ENCODE measurements around the gene SLC35C1.

The SLC35C1 gene

DNA sequence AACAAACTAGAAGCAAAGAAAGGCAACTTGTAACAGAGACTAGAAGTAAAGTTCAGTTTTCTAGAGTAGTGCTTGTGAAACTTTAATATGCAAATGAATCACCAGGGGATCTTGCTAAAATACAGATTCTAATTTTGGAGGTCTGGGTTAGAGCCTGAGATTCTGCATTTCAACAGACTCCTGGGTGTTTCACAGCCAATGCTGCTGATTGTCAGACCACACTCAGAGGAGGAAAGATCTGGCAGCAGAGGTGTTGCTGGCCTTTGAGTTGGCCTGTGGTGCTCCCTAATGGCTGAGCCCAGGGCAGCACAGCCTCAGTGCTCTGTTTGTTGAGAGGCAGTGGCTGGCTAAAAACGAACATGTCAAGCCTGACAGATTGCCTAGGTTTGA, 47.8 kb downstream of the SLC35C1 start:
- TF ChIP-seq, protein P1, sequence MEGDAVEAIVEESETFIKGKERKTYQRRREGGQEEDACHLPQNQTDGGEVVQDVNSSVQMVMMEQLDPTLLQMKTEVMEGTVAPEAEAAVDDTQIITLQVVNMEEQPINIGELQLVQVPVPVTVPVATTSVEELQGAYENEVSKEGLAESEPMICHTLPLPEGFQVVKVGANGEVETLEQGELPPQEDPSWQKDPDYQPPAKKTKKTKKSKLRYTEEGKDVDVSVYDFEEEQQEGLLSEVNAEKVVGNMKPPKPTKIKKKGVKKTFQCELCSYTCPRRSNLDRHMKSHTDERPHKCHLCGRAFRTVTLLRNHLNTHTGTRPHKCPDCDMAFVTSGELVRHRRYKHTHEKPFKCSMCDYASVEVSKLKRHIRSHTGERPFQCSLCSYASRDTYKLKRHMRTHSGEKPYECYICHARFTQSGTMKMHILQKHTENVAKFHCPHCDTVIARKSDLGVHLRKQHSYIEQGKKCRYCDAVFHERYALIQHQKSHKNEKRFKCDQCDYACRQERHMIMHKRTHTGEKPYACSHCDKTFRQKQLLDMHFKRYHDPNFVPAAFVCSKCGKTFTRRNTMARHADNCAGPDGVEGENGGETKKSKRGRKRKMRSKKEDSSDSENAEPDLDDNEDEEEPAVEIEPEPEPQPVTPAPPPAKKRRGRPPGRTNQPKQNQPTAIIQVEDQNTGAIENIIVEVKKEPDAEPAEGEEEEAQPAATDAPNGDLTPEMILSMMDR (conservative IDR thresholded peaks at IDR 0.05; ENCODE audit: low read depth, low read length) = no peak
- H3K4me3 ChIP-seq (ENCODE audit: low read depth, low read length) = no peak overlapping the region
- DNase-seq (ENCODE audit: low read depth) = no peak

DNA sequence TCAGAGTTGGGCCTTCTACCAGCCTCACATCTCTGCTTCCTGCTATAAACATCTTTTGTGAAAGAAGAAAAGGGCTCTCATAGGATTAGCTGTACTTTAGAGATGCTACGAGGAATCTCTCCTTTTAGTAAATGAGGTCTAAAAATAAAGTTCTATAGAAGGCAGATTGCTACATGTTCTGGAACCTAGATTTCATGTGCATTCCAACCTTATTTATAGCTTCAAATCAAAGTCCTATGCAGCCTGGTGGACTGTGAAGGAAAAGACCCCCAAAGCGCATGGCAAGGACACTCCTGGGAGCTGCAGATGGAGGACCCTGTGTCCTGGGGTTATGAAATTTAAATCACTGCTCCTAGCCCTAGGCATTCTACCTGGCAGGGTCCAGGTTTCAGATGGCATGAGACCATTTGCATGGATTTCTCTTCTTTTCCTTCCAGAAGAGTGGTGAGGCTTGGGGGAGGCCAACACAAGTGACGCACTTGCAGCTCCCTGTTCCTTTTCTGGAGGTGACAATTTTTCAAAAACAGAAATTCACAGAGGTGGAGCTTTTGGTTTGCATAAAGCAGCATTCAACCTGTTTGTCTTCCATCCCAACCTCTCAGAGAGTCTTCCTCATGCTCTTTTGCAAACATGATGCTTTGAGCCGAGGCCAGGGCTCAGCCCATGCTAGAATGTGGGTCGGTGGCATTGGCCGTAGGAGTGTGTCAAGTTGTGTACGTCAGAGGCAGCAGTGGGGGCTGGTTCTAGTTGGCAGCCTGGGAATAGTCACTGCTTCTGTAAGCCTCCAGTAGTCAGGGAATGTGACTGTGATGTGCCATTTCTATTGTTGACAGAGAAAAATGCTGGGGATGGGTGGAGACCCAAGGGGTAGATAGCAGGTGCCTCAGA, 48.6 kb downstream of the SLC35C1 start:
- DNase-seq (ENCODE audit: low read depth) = no peak
- H3K4me3 ChIP-seq (ENCODE audit: low read depth, low read length) = no peak overlapping the region
- TF ChIP-seq, protein P1 (conservative IDR thresholded peaks at IDR 0.05; ENCODE audit: low read depth, low read length) = no peak

DNA sequence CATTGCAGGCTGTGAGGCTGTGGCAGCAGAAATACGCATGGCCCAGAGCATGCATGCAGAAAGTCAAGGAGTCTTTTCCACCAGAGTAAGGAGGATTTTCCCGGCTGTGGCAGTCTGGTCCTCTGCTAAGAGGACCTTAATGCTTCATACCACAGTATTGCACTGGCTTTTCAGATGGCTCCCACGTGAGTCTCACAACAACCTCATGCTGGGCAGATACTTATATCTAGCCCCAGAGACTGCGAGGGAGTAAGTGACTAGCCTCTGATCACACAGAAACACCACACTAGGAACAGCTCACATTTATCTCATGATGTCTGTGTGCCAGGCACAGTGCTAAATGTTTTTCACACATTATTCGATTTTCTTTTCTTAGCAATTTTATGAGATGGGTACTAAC, 50.4 kb downstream of the SLC35C1 start:
- DNase-seq (ENCODE audit: low read depth) = no peak
- no peak overlapping the region for H3K4me3 ChIP-seq (ENCODE audit: low read depth, low read length)
- TF ChIP-seq, protein P1 (conservative IDR thresholded peaks at IDR 0.05; ENCODE audit: low read depth, low read length) = no peak

DNA sequence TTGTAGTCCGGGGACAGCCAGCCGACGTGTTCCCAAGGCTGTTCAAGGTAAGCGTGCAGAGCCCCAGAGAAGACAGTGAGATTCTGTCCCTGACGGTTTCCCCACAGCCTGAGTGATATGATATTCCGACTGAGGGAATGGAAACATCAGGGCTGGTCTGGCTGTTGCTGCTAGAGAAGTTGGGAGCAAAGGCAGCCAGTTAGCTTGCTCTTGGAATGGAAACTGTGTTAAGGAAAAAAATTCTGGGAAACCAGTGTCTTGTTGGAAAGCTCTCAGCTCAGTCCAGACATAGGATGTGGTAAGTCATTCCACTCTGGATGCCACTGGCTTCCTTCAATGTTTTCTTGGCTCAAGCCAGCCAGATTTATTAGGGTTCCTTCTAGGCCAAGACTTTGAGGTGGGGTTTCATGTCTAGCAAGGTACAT, 51.1 kb downstream of the SLC35C1 start:
- no peak for DNase-seq (ENCODE audit: low read depth)

DNA sequence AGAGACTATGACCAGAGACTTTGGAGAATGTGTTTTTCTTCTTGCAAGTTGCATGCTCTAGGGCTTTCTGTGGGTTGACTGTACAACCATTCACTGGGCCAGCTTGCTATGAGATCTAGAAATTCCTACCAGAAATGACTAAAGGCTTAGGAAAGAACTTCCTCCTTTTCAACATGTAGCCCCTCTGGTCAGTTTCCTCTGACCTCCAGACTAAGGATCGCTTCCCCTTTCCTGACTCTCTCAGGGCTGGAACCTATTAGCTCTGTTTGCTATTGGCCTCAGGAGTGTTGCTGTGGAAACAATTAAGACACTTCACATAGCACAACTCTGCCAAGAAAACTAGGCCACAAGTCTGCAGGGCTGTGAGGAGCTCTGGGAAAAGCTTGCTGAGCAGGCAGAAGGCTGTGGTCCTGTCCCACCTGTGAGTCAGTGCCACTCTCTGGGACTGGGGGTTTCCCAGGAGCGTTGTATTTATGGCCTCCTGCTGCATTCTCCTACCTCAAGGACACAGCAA, 53.1 kb downstream of the SLC35C1 start:
- DNase-seq (ENCODE audit: low read depth) = peak; percentile 96
- H3K4me3 ChIP-seq (ENCODE audit: low read depth, low read length) = no peak overlapping the region
- TF ChIP-seq, protein P1 (conservative IDR thresholded peaks at IDR 0.05; ENCODE audit: low read depth, low read length) = no peak

More for the DNA sequence above, 51.1 kb downstream of the SLC35C1 start:
- TF ChIP-seq, protein P1 (conservative IDR thresholded peaks at IDR 0.05; ENCODE audit: low read depth, low read length) = no peak
- H3K4me3 ChIP-seq (ENCODE audit: low read depth, low read length) = no peak overlapping the region

DNA sequence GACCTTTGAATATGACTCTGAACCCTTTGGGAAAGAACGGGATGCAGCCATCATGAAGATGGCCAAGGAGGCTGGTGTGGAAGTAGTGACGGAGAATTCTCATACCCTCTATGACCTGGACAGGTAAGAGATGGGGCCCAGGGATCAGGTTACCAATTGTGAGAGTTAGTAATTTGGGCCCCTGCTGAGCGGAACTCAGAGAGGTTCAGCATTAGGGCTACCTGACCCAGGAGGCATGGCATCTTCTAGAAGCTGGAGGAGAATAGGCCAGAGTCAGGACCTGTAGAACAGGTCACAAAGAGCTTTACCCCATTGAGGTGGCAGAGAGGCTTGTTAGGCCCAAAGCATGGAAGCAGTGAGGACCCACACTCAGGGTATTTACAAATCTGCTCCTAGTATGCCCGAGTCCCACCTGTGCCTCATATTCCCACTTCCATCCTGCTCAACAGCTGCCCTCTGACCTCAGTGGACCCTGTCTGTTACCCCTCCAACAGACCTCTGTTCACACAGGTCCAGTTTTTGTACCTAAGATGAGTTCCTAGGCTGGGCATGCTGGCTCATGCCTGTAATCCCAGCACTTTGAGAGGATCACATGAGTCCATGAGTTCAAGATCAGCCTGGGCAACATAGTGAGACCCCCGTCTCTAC, 53.9 kb downstream of the SLC35C1 start:
- no peak overlapping the region for H3K4me3 ChIP-seq (ENCODE audit: low read depth, low read length)
- TF ChIP-seq, protein P1 (conservative IDR thresholded peaks at IDR 0.05; ENCODE audit: low read depth, low read length) = no peak
- DNase-seq (ENCODE audit: low read depth) = no peak

Measured in choroid plexus epithelial cell (primary cell).